ENCODE data around the gene PCDHGA11. TPM values are rescaled to one million over a fixed set of nuclear protein-coding genes. Genes with fewer than 3 reads are reported as not detected.

Gene PCDHGA11
- total RNA-seq, 1 experiment from 2014 or later: 0.66 TPM

DNA sequence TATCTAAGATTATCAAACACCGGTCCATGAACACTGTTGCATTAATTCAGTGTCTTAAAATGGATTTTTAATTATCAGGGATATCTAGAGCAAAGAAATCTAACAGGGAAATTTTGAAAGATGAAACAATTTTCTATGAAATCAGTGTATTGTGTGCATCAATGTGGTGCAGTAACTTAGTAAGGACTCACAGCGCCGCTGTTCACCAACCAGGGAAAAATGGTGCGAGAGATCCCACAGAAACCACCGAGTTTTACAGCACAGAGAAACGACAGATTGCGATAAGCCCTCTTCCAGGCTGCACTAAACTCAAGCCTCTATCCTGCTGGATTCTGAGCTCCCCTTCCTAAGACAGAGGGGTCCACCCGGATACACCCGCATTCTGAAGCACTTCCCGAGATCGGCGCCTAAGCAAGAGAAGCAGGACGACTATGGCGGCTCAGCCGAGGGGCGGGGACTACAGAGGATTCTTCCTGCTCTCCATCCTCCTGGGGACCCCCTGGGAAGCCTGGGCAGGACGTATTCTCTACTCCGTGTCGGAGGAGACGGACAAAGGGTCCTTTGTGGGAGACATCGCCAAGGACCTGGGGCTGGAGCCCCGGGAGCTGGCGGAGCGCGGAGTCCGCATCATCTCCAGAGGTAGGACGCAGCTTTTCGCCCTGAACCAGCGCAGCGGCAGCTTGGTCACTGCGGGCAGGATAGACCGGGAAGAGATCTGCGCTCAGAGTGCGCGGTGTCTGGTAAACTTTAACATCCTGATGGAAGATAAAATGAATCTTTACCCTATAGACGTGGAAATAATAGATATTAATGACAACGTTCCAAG, 38.2 kb upstream of the PCDHGA11 start, which contains the start of gene PCDHGA7:
TSS of gene PCDHGA7 (plus strand) at position 274 of the 826 bp plus-strand sequence. CDS start at position 432, 158 bp downstream.
- H3K4me3 ChIP-seq (ENCODE audit: low read length): no peak within 1 kb of the TSS
- H3K27me3 ChIP-seq (ENCODE audit: low read length): no peaks in the 10 kb centered on the region
- ChIA-PET CTCF (no interaction called here), POLR2A (ENCODE audit: unreplicated experiment) (no interaction called here)
- intact Hi-C loops (cut with micrococcal nuclease): no loop called here
- TF ChIP-seq EZH2phosphoT487 (IDR thresholded peaks at IDR 0.05; ENCODE audit: borderline replicate concordance, low read length) (no peak), EZH2 (IDR thresholded peaks at IDR 0.05; ENCODE audit: low read length, unreplicated experiment) (no peak)
- TF ChIP-seq, protein P1, sequence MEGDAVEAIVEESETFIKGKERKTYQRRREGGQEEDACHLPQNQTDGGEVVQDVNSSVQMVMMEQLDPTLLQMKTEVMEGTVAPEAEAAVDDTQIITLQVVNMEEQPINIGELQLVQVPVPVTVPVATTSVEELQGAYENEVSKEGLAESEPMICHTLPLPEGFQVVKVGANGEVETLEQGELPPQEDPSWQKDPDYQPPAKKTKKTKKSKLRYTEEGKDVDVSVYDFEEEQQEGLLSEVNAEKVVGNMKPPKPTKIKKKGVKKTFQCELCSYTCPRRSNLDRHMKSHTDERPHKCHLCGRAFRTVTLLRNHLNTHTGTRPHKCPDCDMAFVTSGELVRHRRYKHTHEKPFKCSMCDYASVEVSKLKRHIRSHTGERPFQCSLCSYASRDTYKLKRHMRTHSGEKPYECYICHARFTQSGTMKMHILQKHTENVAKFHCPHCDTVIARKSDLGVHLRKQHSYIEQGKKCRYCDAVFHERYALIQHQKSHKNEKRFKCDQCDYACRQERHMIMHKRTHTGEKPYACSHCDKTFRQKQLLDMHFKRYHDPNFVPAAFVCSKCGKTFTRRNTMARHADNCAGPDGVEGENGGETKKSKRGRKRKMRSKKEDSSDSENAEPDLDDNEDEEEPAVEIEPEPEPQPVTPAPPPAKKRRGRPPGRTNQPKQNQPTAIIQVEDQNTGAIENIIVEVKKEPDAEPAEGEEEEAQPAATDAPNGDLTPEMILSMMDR (conservative IDR thresholded peaks at IDR 0.05; ENCODE audit: low read depth, low read length): no peak
- ATAC-seq (no peak), DNase-seq (no peak)
- no peaks in the 10 kb centered on the region for H3K9me2 ChIP-seq (replicated peaks; ENCODE audit: low read length)
- BruUV-seq (replicated peaks): no TSS peak
- H3K4me2 ChIP-seq (ENCODE audit: low read length): no peak within 1 kb of the TSS
- no peaks in the 10 kb centered on the region for H3F3A ChIP-seq (ENCODE audit: low read length, unreplicated experiment)
- H3K36me3 ChIP-seq (ENCODE audit: low read depth, low read length): no peaks in the 10 kb centered on the region
- no peaks in the 10 kb centered on the region for H4K20me1 ChIP-seq (ENCODE audit: low read length)
- H3K9ac ChIP-seq (ENCODE audit: low read length): no peak within 1 kb of the TSS
- no peaks in the 10 kb centered on the region for H3K4me1 ChIP-seq (ENCODE audit: insufficient read depth, low read length)
- H3K79me2 ChIP-seq (ENCODE audit: low read length): no peaks in the 10 kb centered on the region
- H3K27ac ChIP-seq (ENCODE audit: low read length): no peak within 1 kb of the TSS
- no peak within 1 kb of the TSS for H2AFZ ChIP-seq (ENCODE audit: low read length)
- H3K9me3 ChIP-seq (ENCODE audit: low read length): 0 out of 2 replicates have a peak, but pooled peaks cover 3% of the 10 kb centered on the region

DNA sequence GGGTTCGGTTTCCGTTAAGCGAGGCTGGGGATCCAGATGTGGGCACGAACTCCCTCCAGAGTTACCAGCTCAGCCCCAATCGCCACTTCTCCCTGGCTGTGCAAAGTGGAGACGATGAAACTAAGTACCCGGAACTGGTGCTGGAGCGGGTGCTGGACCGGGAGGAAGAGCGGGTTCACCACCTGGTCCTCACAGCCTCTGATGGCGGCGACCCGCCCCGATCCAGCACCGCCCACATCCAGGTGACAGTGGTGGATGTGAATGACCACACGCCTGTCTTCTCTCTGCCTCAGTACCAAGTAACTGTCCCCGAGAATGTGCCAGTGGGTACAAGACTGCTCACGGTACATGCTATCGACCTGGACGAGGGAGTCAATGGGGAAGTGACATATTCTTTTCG, 37.5 kb upstream of the PCDHGA11 start:
- BruUV-seq (replicated peaks): no TSS peak
- no peaks in the 10 kb centered on the region for H3K4me1 ChIP-seq (ENCODE audit: insufficient read depth, low read length)
- H3K4me3 ChIP-seq (ENCODE audit: low read length): no peak overlapping the region
- intact Hi-C loops (cut with micrococcal nuclease): no loop called here
- no peak overlapping the region for H3K27ac ChIP-seq (ENCODE audit: low read length)
- POLR2A ChIA-PET (ENCODE audit: unreplicated experiment): no interaction called here
- ATAC-seq: no peak
- no peaks in the 10 kb centered on the region for H3K9me2 ChIP-seq (replicated peaks; ENCODE audit: low read length)
- H4K20me1 ChIP-seq (ENCODE audit: low read length): no peaks in the 10 kb centered on the region
- H2AFZ ChIP-seq (ENCODE audit: low read length): no peak overlapping the region
- H3K4me2 ChIP-seq (ENCODE audit: low read length): no peak overlapping the region
- H3K9me3 ChIP-seq (ENCODE audit: low read length): 0 out of 2 replicates have a peak, but pooled peaks cover 4% of the 10 kb centered on the region
- H3F3A ChIP-seq (ENCODE audit: low read length, unreplicated experiment): no peaks in the 10 kb centered on the region
- H3K36me3 ChIP-seq (ENCODE audit: low read depth, low read length): no peaks in the 10 kb centered on the region
- no peak for DNase-seq
- CTCF ChIA-PET: no interaction called here
- H3K9ac ChIP-seq (ENCODE audit: low read length): no peak overlapping the region
- H3K79me2 ChIP-seq (ENCODE audit: low read length): no peaks in the 10 kb centered on the region
- TF ChIP-seq, protein P1 (conservative IDR thresholded peaks at IDR 0.05; ENCODE audit: low read depth, low read length): no peak
- TF ChIP-seq EZH2 (IDR thresholded peaks at IDR 0.05; ENCODE audit: low read length, unreplicated experiment): no peak
- no peak for TF ChIP-seq EZH2phosphoT487 (IDR thresholded peaks at IDR 0.05; ENCODE audit: borderline replicate concordance, low read length)
- no peaks in the 10 kb centered on the region for H3K27me3 ChIP-seq (ENCODE audit: low read length)

Measured in PC-3 (cell line).